ENCODE data around the gene CEMIP. TPM values are rescaled to one million over a fixed set of nuclear protein-coding genes. Genes with fewer than 3 reads are reported as not detected.

Gene CEMIP
- total and polyA plus RNA-seq, 2 of the 13 experiments (the other 11 are each of a cell fraction or from before 2014, with no cell fraction given) = 4.3 to 28.5 TPM

GRCh38 chr15:80989518-80990478, 210.6 kb downstream of the CEMIP start, which contains the start of gene MESD (continued):
- TF ChIP-seq RFX1 (IDR thresholded peaks at IDR 0.05) = no peak
- no peak for TF ChIP-seq ZNF282 (IDR thresholded peaks at IDR 0.05; ENCODE audit: partially characterized antibody)
- TF ChIP-seq HNRNPLL (IDR thresholded peaks at IDR 0.05; ENCODE audit: low read depth, low read length, poor library complexity, severe bottlenecking) = peak; percentile 78
- TF ChIP-seq, protein P1, sequence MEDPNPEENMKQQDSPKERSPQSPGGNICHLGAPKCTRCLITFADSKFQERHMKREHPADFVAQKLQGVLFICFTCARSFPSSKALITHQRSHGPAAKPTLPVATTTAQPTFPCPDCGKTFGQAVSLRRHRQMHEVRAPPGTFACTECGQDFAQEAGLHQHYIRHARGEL (CRISPR knock-in tag; IDR thresholded peaks at IDR 0.05) = no peak
- 0 out of 4 replicates have a peak, but pooled peaks of 1 of the 2 experiments have one; percentile 58 for TF ChIP-seq KLF16 (CRISPR knock-in tag; IDR thresholded peaks at IDR 0.05)
- TF ChIP-seq ZMYM2 (CRISPR knock-in tag; IDR thresholded peaks at IDR 0.05) = no peak
- peak; percentile 87; the same call in 1 of the 2 replicates for TF ChIP-seq KDM2A (CRISPR knock-in tag; IDR thresholded peaks at IDR 0.05; ENCODE audit: borderline replicate concordance, low read depth)
- TF ChIP-seq, protein P2, sequence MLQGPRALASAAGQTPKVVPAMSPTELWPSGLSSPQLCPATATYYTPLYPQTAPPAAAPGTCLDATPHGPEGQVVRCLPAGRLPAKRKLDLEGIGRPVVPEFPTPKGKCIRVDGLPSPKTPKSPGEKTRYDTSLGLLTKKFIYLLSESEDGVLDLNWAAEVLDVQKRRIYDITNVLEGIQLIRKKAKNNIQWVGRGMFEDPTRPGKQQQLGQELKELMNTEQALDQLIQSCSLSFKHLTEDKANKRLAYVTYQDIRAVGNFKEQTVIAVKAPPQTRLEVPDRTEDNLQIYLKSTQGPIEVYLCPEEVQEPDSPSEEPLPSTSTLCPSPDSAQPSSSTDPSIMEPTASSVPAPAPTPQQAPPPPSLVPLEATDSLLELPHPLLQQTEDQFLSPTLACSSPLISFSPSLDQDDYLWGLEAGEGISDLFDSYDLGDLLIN (CRISPR knock-in tag; IDR thresholded peaks at IDR 0.05; ENCODE audit: borderline replicate concordance) = peak; percentile 55; the same call in 1 of the 2 replicates
- 0 out of 2 replicates have a peak, but pooled peaks have one; percentile 55 for TF ChIP-seq ZHX1 (CRISPR knock-in tag; IDR thresholded peaks at IDR 0.05; ENCODE audit: low read depth)
- TF ChIP-seq, protein P3, sequence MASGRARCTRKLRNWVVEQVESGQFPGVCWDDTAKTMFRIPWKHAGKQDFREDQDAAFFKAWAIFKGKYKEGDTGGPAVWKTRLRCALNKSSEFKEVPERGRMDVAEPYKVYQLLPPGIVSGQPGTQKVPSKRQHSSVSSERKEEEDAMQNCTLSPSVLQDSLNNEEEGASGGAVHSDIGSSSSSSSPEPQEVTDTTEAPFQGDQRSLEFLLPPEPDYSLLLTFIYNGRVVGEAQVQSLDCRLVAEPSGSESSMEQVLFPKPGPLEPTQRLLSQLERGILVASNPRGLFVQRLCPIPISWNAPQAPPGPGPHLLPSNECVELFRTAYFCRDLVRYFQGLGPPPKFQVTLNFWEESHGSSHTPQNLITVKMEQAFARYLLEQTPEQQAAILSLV (CRISPR knock-in tag; IDR thresholded peaks at IDR 0.05; ENCODE audit: borderline replicate concordance) = no peak; the same call in 1 of the 2 replicates
- peak; percentile 40; the same call in 1 of the 2 replicates for TF ChIP-seq IRF2 (CRISPR knock-in tag; IDR thresholded peaks at IDR 0.05)
- no peak for TF ChIP-seq GTF3A (CRISPR knock-in tag; conservative IDR thresholded peaks at IDR 0.05)
- no peak for TF ChIP-seq ZNF337 (CRISPR knock-in tag; IDR thresholded peaks at IDR 0.05; ENCODE audit: borderline replicate concordance, low read depth)
- TF ChIP-seq ZBTB33 (CRISPR knock-in tag; IDR thresholded peaks at IDR 0.05) = no peak
- peak; percentile 34; the same call in 1 of the 2 replicates for TF ChIP-seq GABPA (IDR thresholded peaks at IDR 0.05; ENCODE audit: low read depth, low read length)
- TF ChIP-seq GABPA (CRISPR knock-in tag; IDR thresholded peaks at IDR 0.05; ENCODE audit: low read depth) = peak; percentile 55
- TF ChIP-seq ZFP91 (CRISPR knock-in tag; IDR thresholded peaks at IDR 0.05; ENCODE audit: borderline replicate concordance) = peak; percentile 68; the same call in 1 of the 2 replicates
- TF ChIP-seq ZNF432 (CRISPR knock-in tag; IDR thresholded peaks at IDR 0.05; ENCODE audit: borderline replicate concordance) = no peak
